HCT116 (cell line): ENCODE measurements around the gene SUSD6. TPM values are rescaled to one million over a fixed set of nuclear protein-coding genes. Genes with fewer than 3 reads are reported as not detected.

Experiments used
- ATAC-seq: fragments of 200-7000 bp; cut with Tn5 transposase; 2 replicates; pipeline ENCODE4 v1.9.1; 2020; ENCODE audit warnings: mild to moderate bottlenecking, moderate library complexity
- BruUV-seq: library from RNA; stranded (reverse); fragments of 400-500 nt; replicated peaks from 2 replicates; lab custom pipeline; 2021; lab: Mats Ljungman, UMichigan
- CTCF ChIA-PET: fragments of 300-600 bp; sonication (Branson Sonifier 250); formaldehyde crosslinking; loops from one replicate; lab custom pipeline; 2021; ENCODE audit warnings: antibody characterized with exemption; lab: Charles Lee
- POLR2A ChIA-PET: fragments of 300-600, 350-600 bp; sonication (Branson Sonifier 250); formaldehyde crosslinking; loops from one replicate; lab custom pipeline; 2021; ENCODE audit warnings: antibody characterized with exemption; lab: Charles Lee
- RAD21 ChIA-PET, 2 experiments: fragments of 300-600 bp; sonication (Branson Sonifier 250); formaldehyde crosslinking; loops; one replicate each; lab custom pipeline; 2023; ENCODE audit warnings: low total read pairs in 2 of 2; ENCODE audit not compliant: uncharacterized antibody in 2 of 2, unreplicated experiment in 2 of 2, low non-redundant PET in 1 of 2; lab: Charles Lee
- DNase-seq: peaks from one replicate; pipeline ENCODE4 v3.0.0-alpha.2; 2010; ENCODE audit warnings: low read depth, low spot score
- H2AFZ ChIP-seq: fragments of 200-600 bp; shearing (Covaris generic), sonication (generic); 2 replicates; pipeline ENCODE4 v1.6.1; 2017; ENCODE audit warnings: low read depth, mixed run types, mixed read lengths, antibody characterized with exemption, low read length; ENCODE audit not compliant: poor library complexity, severe bottlenecking
- H3K27ac ChIP-seq: 2 replicates; pipeline ENCODE4 v1.5.1; 2012; ENCODE audit warnings: low read depth, low read length
- H3K27me3 ChIP-seq: fragments of 200-600 bp; sonication (generic); 2 replicates; pipeline ENCODE4 v1.6.1; 2016; ENCODE audit warnings: mixed run types, low read length, mixed read lengths; ENCODE audit not compliant: insufficient read depth
- H3K36me3 ChIP-seq, 2 experiments: fragments of 200-500 bp in 1 of 2; fragments of 200-600 bp in 1 of 2; sonication (Bioruptor generic) in 1 of 2; sonication (generic) in 1 of 2; 2 replicates each; pipeline versions ENCODE4 v1.5.1 to v1.6.1; 2014 to 2016; ENCODE audit warnings: low read length in 2 of 2, inconsistent platforms in 1 of 2, mixed read lengths in 1 of 2, mixed run types in 1 of 2; ENCODE audit not compliant: insufficient read depth in 2 of 2, control insufficient read depth in 1 of 2
- H3K4me1 ChIP-seq, 2 experiments: fragments of 200-600 bp in 1 of 2; sonication (generic) in 1 of 2; 2 replicates each; pipeline versions ENCODE4 v1.5.1 to v1.6.1; 2012 to 2017; ENCODE audit warnings: low read length in 2 of 2, inconsistent platforms in 1 of 2, mild to moderate bottlenecking in 1 of 2, mixed read lengths in 1 of 2, mixed run types in 1 of 2, moderate library complexity in 1 of 2; ENCODE audit not compliant: insufficient read depth in 2 of 2, control insufficient read depth in 1 of 2
- H3K4me2 ChIP-seq: fragments of 200-600 bp; sonication (generic); 2 replicates; pipeline ENCODE4 v1.6.1; 2017; ENCODE audit warnings: mixed run types, low read length, mixed read lengths
- H3K4me3 ChIP-seq, 2 experiments: fragments of 200-600 bp in 1 of 2; sonication (generic) in 1 of 2; replicated peaks in 1 of 2; 2 replicates each; pipeline ENCODE4 v1.5.1; 2011 to 2016; ENCODE audit warnings: low read length in 2 of 2, control low read depth in 1 of 2, low read depth in 1 of 2, mild to moderate bottlenecking in 1 of 2, mixed read lengths in 1 of 2, mixed run types in 1 of 2
- H3K79me2 ChIP-seq: fragments of 200-600 bp; sonication (generic); 2 replicates; pipeline ENCODE4 v1.6.1; 2017; ENCODE audit warnings: mild to moderate bottlenecking, mixed run types, low read length, moderate library complexity, mixed read lengths; ENCODE audit not compliant: insufficient read depth
- H3K9ac ChIP-seq: fragments of 200-600 bp; sonication (generic); 2 replicates; pipeline ENCODE4 v1.6.1; 2016; ENCODE audit warnings: low read length, mixed read lengths
- H3K9me2 ChIP-seq: fragments of 200-600 bp; sonication (generic), shearing (Covaris generic); 2 replicates; pipeline ENCODE4 v1.6.1; 2017; ENCODE audit warnings: mixed run types, mild to moderate bottlenecking, moderate library complexity; ENCODE audit not compliant: insufficient read depth
- H3K9me3 ChIP-seq, 2 experiments: fragments of 200-500 bp in 1 of 2; fragments of 200-600 bp in 1 of 2; sonication (Bioruptor generic) in 1 of 2; sonication (generic) in 1 of 2; 2 replicates each; pipeline ENCODE4 v1.6.1; 2014 to 2017; ENCODE audit warnings: low read length in 2 of 2, mixed read lengths in 2 of 2, inconsistent platforms in 1 of 2, low read depth in 1 of 2, mild to moderate bottlenecking in 1 of 2, mixed run types in 1 of 2, moderate library complexity in 1 of 2; ENCODE audit not compliant: control insufficient read depth in 1 of 2, insufficient read depth in 1 of 2
- H4K20me1 ChIP-seq: fragments of 200-600 bp; sonication (generic), shearing (Covaris generic); 2 replicates; pipeline ENCODE4 v1.6.1; 2017; ENCODE audit warnings: mixed run types, mild to moderate bottlenecking, moderate library complexity; ENCODE audit not compliant: insufficient read depth
- ATF3 ChIP-seq: IDR thresholded peaks from 2 replicates; pipeline ENCODE4 v1.6.1; 2012
- CBX3 ChIP-seq: IDR thresholded peaks from 2 replicates; pipeline ENCODE4 v1.6.1; 2012; ENCODE audit warnings: low read depth
- CEBPB ChIP-seq: IDR thresholded peaks from 2 replicates; pipeline ENCODE4 v1.6.1; 2012; ENCODE audit warnings: low read depth
- CTCF ChIP-seq, 3 experiments: fragments of 200-600 bp in 1 of 3; sonication (generic) in 1 of 3; IDR thresholded peaks in 2 of 3; conservative IDR thresholded peaks in 1 of 3; 2 replicates each; pipeline ENCODE4 v1.5.1; 2012 to 2017; ENCODE audit warnings: low read depth in 2 of 3, low read length in 2 of 3, antibody characterized with exemption in 1 of 3, borderline replicate concordance in 1 of 3, control low read depth in 1 of 3, mild to moderate bottlenecking in 1 of 3, mixed read lengths in 1 of 3, mixed run types in 1 of 3, moderate library complexity in 1 of 3; ENCODE audit not compliant: insufficient read depth in 1 of 3
- EZH2 ChIP-seq: fragments of 200-600 bp; sonication (generic); IDR thresholded peaks from 2 replicates; pipeline ENCODE4 v1.6.1; 2017; ENCODE audit warnings: antibody characterized with exemption, mixed run types
- EZH2phosphoT487 ChIP-seq: fragments of 200-600 bp; IDR thresholded peaks from 2 replicates; pipeline ENCODE4 v1.6.1; 2018; ENCODE audit warnings: antibody characterized with exemption, borderline replicate concordance
- POLR2A ChIP-seq: IDR thresholded peaks from 2 replicates; pipeline ENCODE4 v1.7.0; 2011; ENCODE audit warnings: borderline replicate concordance; ENCODE audit not compliant: insufficient read depth, insufficient read length; ENCODE audit errors: extremely low read depth
- SIN3A ChIP-seq: IDR thresholded peaks from 2 replicates; pipeline ENCODE4 v1.6.1; 2012; ENCODE audit warnings: low read depth
- SP1 ChIP-seq: IDR thresholded peaks from 2 replicates; pipeline ENCODE4 v1.6.1; 2012; ENCODE audit warnings: low read depth
- SRF ChIP-seq: IDR thresholded peaks from 2 replicates; pipeline ENCODE4 v1.6.1; 2012; ENCODE audit warnings: low read depth
- TCF7L2 ChIP-seq: IDR thresholded peaks from 2 replicates; pipeline ENCODE4 v1.7.0; 2011; ENCODE audit warnings: borderline replicate concordance, inconsistent platforms; ENCODE audit not compliant: insufficient read depth, insufficient read length; ENCODE audit errors: extremely low read depth
- ZFX ChIP-seq: fragments of 450-650 bp; IDR thresholded peaks from 2 replicates; pipeline ENCODE4 v1.6.1; 2017
- intact Hi-C: fragments of 100-400 bp; cut with micrococcal nuclease; formaldehyde crosslinking; loops from 2 replicates; pipeline ENCODE4 v1.10.0; 2022
- total RNA-seq: library from RNA; stranded (reverse); gene quantifications from one replicate; pipeline ENCODE4 v1.2.1, GENCODE V29; 2021; ENCODE audit not compliant: unreplicated experiment

The SUSD6 gene
- total RNA-seq, 1 experiment from 2014 or later = 6.4 TPM

GRCh38 chr14:69658664-69659261 is 47.4 kb downstream of the SUSD6 start:
- no peaks in the 10 kb centered on the region for H3K36me3 ChIP-seq
- no peaks in the 10 kb centered on the region for H3K9me3 ChIP-seq
- ChIA-PET CTCF (no interaction called here), POLR2A (no interaction called here)
- DNase-seq = no peak
- intact Hi-C loops = no loop called here
- H4K20me1 ChIP-seq = no peaks in the 10 kb centered on the region
- peak overlapping the region; percentile 60 for H3K4me2 ChIP-seq
- no peak overlapping the region for H3K4me3 ChIP-seq
- BruUV-seq = no TSS peak
- H3K27ac ChIP-seq = no peak overlapping the region; the same call in 1 of the 2 replicates
- H2AFZ ChIP-seq = no peak overlapping the region
- H3K9me2 ChIP-seq = no peaks in the 10 kb centered on the region
- no peak for TF ChIP-seq SP1
- TF ChIP-seq SRF = no peak
- no peak for TF ChIP-seq SIN3A
- no peak for TF ChIP-seq ZFX
- TF ChIP-seq EZH2phosphoT487 = no peak
- TF ChIP-seq EZH2 = no peak
- no peak for TF ChIP-seq ATF3
- TF ChIP-seq CBX3 = no peak
- no peak for TF ChIP-seq TCF7L2
- no peak for TF ChIP-seq POLR2A
- TF ChIP-seq CTCF (IDR thresholded peaks at IDR 0.05 in 2 of 3, conservative IDR thresholded peaks at IDR 0.05 in 1 of 3; ENCODE audit: borderline replicate concordance in 1 of 3, insufficient read depth in 1 of 3, low read depth in 2 of 3, low read length in 2 of 3) = no peak
- no peak for TF ChIP-seq CEBPB
- TF ChIP-seq, all 23 proteins: peak for 0
- Histone ChIP-seq H3K9ac (0 out of 2 replicates have a peak overlapping the region, but pooled peaks have one; percentile 24), H3K4me1 (peaks cover 17 to 24% of the 10 kb centered on the region in 2 experiments), H3K79me2 (no peaks in the 10 kb centered on the region), H3K27me3 (no peaks in the 10 kb centered on the region)
- RAD21 ChIA-PET = no interaction called here
- ATAC-seq = peak; percentile 58
